Adrenal gland (tissue), 5 donors: ENCODE results near the gene PTPRN2.

ENCODE experiments used
- CTCF ChIP-seq, 6 experiments: fragments of 450-650 bp in 4 of 6; fragments of 200-600 bp in 2 of 6; sonication (generic) in 1 of 6; IDR thresholded peaks; 1 replicate in 5 of 6; 2 replicates in 1 of 6; pipeline versions ENCODE4 v1.5.1 to v1.8.0; 2016 to 2021; ENCODE audit warnings: antibody characterized with exemption in 6 of 6, mild to moderate bottlenecking in 2 of 6, moderate library complexity in 1 of 6
- POLR2A ChIP-seq, 2 donors: fragments of 450-650 bp; IDR thresholded peaks; one replicate each; pipeline ENCODE4 v1.6.1; 2017; ENCODE audit warnings: antibody characterized with exemption in 2 of 2, mild to moderate bottlenecking in 2 of 2, moderate library complexity in 1 of 2
- donor health status: DM: no; HTN: no; CAD: no.

GRCh38 chr7:157875230-157876179 lies 712.1 kb downstream of the PTPRN2 start:
- TF ChIP-seq CTCF (IDR thresholded peaks at IDR 0.05) (peak; percentile 14 to 46 (median 32)), POLR2A (IDR thresholded peaks at IDR 0.05) (no peak)
